Epidermal melanocyte (primary cell): Measurements from ENCODE around the gene IFFO2.
A peak's percentile ranks its signal among the peaks of the same experiment; 100 is the strongest.
"Not testable (repeated sequence)": the region's sequence is repeated elsewhere in the genome, so short reads cannot be mapped to it uniquely, and the experiment has no call there.

ENCODE experiments used
- DNase-seq: peaks from one replicate; pipeline ENCODE4 v3.0.0; 2011; ENCODE audit warnings: low spot score; ENCODE audit not compliant: insufficient read length

IFFO2 gene

DNA sequence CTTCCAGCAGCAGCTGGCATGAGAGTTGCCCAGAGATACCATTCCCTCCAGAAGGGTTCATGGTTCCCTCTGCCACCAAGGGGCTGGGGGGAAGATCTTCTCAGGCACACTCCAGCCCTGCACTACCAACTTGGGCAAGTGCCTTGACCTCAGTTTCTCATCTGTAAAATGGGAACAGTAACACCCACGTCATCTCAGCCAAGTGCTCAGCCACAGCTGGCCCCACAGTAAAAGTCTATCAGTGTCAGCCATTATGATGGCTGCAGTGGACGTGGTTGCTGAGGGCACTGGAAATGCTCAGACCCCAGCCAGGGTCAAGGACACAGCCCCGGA is 80.7 kb downstream of the IFFO2 start:
- DNase-seq: no peak

- peak; percentile 94 for DNase-seq
Observed at GRCh38 chr1:18875107-18875795, 81.2 kb downstream of the IFFO2 start.

- DNase-seq: no peak
Observed at GRCh38 chr1:18874600-18874999, 81.9 kb downstream of the IFFO2 start.

GRCh38 chr1:18874036-18874435 is 82.4 kb downstream of the IFFO2 start:
- DNase-seq: no peak

DNA sequence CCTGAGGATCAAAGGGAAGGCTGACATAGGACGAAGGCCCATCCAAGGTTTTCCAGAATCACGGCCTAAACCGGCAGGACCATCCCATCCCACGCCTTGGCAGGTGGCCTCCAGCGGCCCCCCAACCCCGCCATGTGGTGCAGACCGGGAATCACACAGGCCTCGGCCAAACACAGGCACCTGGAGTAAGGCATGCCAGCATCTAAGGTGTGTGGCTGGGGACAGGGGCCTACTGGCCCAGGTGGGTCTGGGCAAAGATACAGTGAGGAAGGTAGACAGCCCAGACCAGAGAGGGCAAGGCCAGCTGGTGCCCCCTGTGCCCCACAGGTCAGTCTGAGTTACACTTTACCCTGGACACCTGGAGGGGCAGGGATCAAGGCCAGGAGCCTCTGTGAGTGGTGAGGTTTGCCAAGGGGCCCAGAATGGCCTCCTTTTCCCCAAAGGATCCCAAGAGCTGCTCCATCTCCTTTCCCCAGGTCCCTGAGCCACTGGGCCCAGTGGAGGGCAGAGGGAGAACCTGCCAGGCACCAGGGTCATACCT is 84.3 kb downstream of the IFFO2 start:
- no peak for DNase-seq

- no peak for DNase-seq
Observed at GRCh38 chr1:18871401-18872070, 84.9 kb downstream of the IFFO2 start.

DNA sequence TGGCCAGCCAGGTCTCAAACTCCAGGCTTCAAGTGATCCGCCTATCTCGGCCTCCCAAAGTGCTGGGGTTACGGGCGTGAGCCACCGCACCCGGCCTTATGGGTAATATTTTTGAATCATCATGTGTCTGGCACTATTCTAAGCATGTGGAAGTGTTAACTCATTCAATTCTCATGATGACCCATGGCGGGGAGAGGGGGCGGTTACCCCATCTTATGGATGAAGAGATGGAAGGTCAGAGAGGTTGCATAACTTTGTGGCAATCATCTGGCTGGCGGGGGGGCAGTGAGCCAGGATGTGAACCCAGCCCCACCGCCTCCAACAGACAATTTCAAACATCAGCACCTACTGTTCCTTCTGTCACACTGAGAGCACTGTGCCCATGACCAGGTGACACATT is 85.5 kb downstream of the IFFO2 start:
- DNase-seq: no peak

- DNase-seq: not testable (repeated sequence)
Observed at GRCh38 chr1:18870595-18870865, 85.9 kb downstream of the IFFO2 start.

GRCh38 chr1:18869847-18870594 is 86.5 kb downstream of the IFFO2 start:
- DNase-seq: no peak

DNA sequence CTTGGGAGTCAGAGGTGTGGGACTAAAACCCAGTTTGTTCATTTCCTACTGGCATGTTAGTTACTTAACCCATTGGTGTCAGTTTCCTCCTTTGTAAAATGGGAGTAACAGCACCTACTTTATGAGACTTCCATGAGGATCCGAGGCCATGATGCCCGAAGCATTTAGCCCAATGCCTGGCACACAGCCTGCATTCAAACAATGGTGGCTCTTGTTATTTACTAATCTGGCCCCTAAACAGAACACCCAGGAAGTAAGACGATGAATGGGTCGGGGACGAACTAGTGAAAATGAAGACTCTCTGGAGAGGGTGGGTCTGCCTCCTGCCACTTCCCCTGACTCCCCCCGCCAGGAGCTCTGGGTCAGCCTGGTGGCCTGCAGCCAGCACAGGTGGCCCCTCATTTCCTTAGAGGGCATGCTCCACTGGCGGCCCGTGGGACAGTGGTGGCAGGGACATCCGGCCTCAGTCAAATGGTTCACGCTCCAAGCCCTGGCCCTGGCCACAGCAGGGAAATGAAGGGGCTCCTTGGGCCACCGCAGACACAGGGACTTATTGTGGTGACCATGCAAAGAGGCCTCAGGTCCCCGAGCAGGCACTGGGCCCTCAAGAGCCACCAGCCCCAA is 87.6 kb downstream of the IFFO2 start:
- peak; percentile 55 for DNase-seq

- DNase-seq: no peak
Observed at GRCh38 chr1:18868354-18868753, 88.1 kb downstream of the IFFO2 start.

DNA sequence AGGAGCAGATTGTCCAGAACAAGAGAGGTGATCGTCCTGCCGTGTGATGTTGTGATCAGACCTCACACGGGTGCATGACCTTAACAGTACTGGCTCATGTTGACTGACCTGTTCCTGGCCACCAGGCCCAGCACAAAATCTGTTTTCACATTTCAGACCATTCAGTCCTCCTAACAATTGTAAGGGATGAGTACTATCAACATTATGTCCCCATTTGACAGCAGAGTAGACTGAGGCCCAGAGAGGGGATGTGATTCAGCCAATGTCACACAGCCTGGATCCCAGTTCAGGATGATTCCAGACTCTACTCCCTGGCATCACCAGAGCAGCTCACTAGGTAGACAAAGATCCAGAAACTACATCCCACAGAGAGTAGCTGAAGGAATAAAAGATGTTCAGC is 89.6 kb downstream of the IFFO2 start:
- DNase-seq: no peak

DNA sequence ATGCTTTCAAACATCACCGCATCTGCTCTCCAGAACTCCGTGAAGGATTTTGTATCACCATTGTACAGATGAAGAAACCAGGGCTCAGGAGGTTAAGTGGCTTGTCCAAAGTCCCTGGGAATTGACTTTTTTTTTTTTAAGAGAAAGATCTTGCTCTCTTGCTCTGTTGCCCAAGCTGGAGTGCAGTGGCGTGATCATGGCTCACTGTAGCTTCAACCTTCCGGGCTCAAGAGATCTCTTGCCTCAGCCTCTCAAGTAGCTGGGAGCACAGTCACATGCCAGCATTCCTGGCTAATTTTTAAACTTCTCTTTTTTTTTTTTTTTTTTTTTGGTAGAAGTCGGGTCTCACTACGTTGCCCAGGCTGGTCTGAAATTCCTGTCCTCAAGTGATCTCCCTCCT is 90.2 kb downstream of the IFFO2 start:
- no peak for DNase-seq

- no peak for DNase-seq
Observed at GRCh38 chr1:18865176-18865575, 91.3 kb downstream of the IFFO2 start.

- DNase-seq: no peak
Observed at GRCh38 chr1:18861590-18861989, 94.9 kb downstream of the IFFO2 start.

DNA sequence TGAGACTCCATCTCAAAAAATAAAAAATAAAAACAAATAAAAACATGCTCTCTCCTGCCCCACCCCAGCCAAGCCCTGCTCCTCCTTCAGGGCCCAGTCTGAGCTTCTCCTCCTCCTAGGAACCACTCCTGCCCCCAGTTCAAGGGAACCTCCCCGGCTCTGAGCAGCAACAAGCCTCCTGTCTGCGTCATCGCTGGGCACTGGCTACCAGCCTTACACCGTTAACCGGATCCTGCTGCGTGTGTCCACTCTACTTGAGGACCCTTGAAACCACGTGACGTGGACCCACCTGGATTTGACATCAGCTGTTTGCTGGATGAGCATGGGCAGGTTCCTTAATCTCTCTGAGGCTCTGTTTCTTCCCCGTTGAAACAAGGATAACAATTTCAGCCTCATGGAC is 95.4 kb downstream of the IFFO2 start:
- DNase-seq: no peak

- no peak for DNase-seq
Observed at GRCh38 chr1:18859560-18859959, 96.9 kb downstream of the IFFO2 start, which contains the start of gene TAS1R2. TAS1R2 (minus strand) TSS chr1:18859660; CDS start chr1:18859660, 0 bp downstream.

GRCh38 chr1:18858070-18858688 is 98.3 kb downstream of the IFFO2 start:
- no peak for DNase-seq

- no peak for DNase-seq
Observed at GRCh38 chr1:18856435-18856834, 100.0 kb downstream of the IFFO2 start.

- no peak for DNase-seq
Observed at GRCh38 chr1:18855573-18855972, 100.9 kb downstream of the IFFO2 start.

DNA sequence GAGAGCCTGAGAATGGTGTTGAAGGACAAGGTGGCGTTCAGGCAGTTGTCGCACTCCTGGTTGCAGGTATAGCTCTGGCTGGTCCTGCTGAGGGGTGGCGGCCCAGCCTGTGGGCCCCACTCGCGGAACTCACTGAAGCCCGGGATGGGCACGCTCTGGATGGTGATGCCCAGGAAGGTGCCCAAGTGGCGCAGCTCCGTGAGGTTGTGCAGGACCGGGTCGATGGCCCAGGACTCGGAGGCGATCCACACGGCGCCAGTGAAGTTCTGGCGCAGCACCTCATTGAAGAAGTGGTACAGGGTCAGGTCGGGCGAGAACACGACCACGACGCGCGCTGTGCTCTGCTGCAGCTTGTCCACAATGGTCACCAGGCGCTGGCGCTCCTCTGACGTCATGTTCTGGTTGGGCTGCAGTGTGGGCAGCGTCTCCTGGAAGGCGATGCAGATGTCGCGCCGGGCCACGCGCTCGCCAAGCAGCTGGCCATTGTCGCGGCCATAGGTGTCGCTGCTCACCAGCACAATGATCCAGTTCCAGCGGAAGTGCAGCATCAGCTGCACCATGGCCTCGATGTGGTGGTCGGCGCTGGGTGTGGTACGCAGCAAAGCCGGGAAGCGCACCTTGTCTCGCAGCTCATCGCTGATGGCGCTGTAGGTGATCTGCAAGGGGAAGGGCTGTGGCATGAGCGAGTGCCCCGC is 102.0 kb downstream of the IFFO2 start:
- DNase-seq: no peak
